HG02938 (cell line): ENCODE results near the gene DAP.

Experiments used
- ATAC-seq: cut with Tn5 transposase; IDR thresholded peaks from one replicate; pipeline ENCODE4 v1.9.1; 2021; ENCODE audit warnings: mild to moderate bottlenecking, moderate library complexity; ENCODE audit not compliant: unreplicated experiment

DAP gene

GRCh38 chr5:10712574-10713366 lies 48.3 kb downstream of the DAP start:
- peak; percentile 93 for ATAC-seq

GRCh38 chr5:10711562-10711961 lies 49.5 kb downstream of the DAP start:
- ATAC-seq = no peak

GRCh38 chr5:10710513-10711128 lies 50.4 kb downstream of the DAP start:
- ATAC-seq = no peak

- ATAC-seq = no peak
Measured at GRCh38 chr5:10709933-10710332, 51.1 kb downstream of the DAP start.

GRCh38 chr5:10709409-10709808 lies 51.6 kb downstream of the DAP start:
- ATAC-seq = no peak

GRCh38 chr5:10708189-10708944 lies 52.7 kb downstream of the DAP start:
- ATAC-seq = no peak

GRCh38 chr5:10707198-10708142 lies 53.6 kb downstream of the DAP start:
- ATAC-seq = no peak

- ATAC-seq = no peak
Measured at GRCh38 chr5:10706326-10706725, 54.7 kb downstream of the DAP start.

GRCh38 chr5:10705747-10706146 lies 55.3 kb downstream of the DAP start:
- ATAC-seq = no peak

GRCh38 chr5:10704949-10705621 lies 55.9 kb downstream of the DAP start:
- ATAC-seq = no peak

- no peak for ATAC-seq
Measured at GRCh38 chr5:10703676-10704075, 57.4 kb downstream of the DAP start.

- ATAC-seq = no peak
Measured at GRCh38 chr5:10702911-10703491, 58.0 kb downstream of the DAP start.

GRCh38 chr5:10702040-10702629 lies 58.9 kb downstream of the DAP start:
- ATAC-seq = no peak

- no peak for ATAC-seq
Measured at GRCh38 chr5:10701567-10702039, 59.4 kb downstream of the DAP start.

GRCh38 chr5:10700516-10700915 lies 60.5 kb downstream of the DAP start:
- ATAC-seq = no peak

- peak; percentile 65 for ATAC-seq
Measured at GRCh38 chr5:10699987-10700386, 61.0 kb downstream of the DAP start.

- ATAC-seq = peak; percentile 64
Measured at GRCh38 chr5:10699281-10699874, 61.7 kb downstream of the DAP start.

GRCh38 chr5:10695759-10696543 lies 65.1 kb downstream of the DAP start:
- ATAC-seq = no peak
